ENCODE measurements around the gene FGF14. TPM values are rescaled to one million over a fixed set of nuclear protein-coding genes. Genes with fewer than 3 reads are reported as not detected.

FGF14 gene
- polyA plus RNA-seq, 1 donor (not counting 4 experiments of a cell fraction or from before 2014, with no cell fraction given), result 0.09 TPM

- no peak for DNase-seq (ENCODE audit: low read depth, low spot score)
- TF ChIP-seq EZH2 (IDR thresholded peaks at IDR 0.05; ENCODE audit: low read length) (no peak), CTCF (optimal IDR thresholded peaks at IDR 0.05 in 1 of 3, IDR thresholded peaks at IDR 0.05 in 1 of 3, conservative IDR thresholded peaks at IDR 0.05 in 1 of 3; ENCODE audit: extremely low read depth in 1 of 3, insufficient read depth in 2 of 3, low read length in 3 of 3) (no peak)
- dilution Hi-C loops (cut with MboI; ENCODE audit: extremely low pct_ligation_motif_present, low sequenced_read_pairs), result no loop called here
- H3K36me3 ChIP-seq (ENCODE audit: control insufficient read depth in 2 of 2, extremely low read depth in 1 of 2, insufficient read depth in 2 of 2, low read length in 2 of 2), result no peaks in the 10 kb centered on the region
- no peaks in the 10 kb centered on the region for H3K9me1 ChIP-seq (ENCODE audit: control insufficient read depth, extremely low read depth, insufficient read depth, low read length)
- FAIRE-seq, result no peak
- H3K27me3 ChIP-seq (ENCODE audit: control insufficient read depth, extremely low read depth, insufficient read depth, low read length), result no peaks in the 10 kb centered on the region
- no peak overlapping the region for H3K9ac ChIP-seq (ENCODE audit: control insufficient read depth, extremely low read depth, insufficient read depth, low read length)
- H3K4me3 ChIP-seq (ENCODE audit: control insufficient read depth in 2 of 3, extremely low read depth in 1 of 3, insufficient read depth in 2 of 3, low read depth in 1 of 3, low read length in 3 of 3), result no peak overlapping the region
- no peaks in the 10 kb centered on the region for H3K9me3 ChIP-seq (ENCODE audit: control insufficient read depth, low read depth, low read length)
- no peak overlapping the region for H3K4me2 ChIP-seq (ENCODE audit: control insufficient read depth, extremely low read depth, insufficient read depth, low read depth, low read length)
- no peaks in the 10 kb centered on the region for H4K20me1 ChIP-seq (ENCODE audit: control insufficient read depth, extremely low read depth, insufficient read depth, low read length)
- H3K79me2 ChIP-seq (ENCODE audit: control insufficient read depth, insufficient read depth, low read length), result no peaks in the 10 kb centered on the region
- H3K4me1 ChIP-seq (ENCODE audit: control insufficient read depth, extremely low read depth, insufficient read depth, low read length), result no peaks in the 10 kb centered on the region
- H2AFZ ChIP-seq (ENCODE audit: control insufficient read depth, low read length), result no peak overlapping the region
- H3K27ac ChIP-seq (ENCODE audit: control insufficient read depth, insufficient read depth, low read length), result no peak overlapping the region
These were observed 442.8 kb downstream of the FGF14 start for GRCh38 chr13:101959016-101959415.

GRCh38 chr13:101955764-101956163 lies 446.1 kb downstream of the FGF14 start:
- H3K4me3 ChIP-seq (ENCODE audit: control insufficient read depth in 2 of 3, extremely low read depth in 1 of 3, insufficient read depth in 2 of 3, low read depth in 1 of 3, low read length in 3 of 3), result no peak overlapping the region
- no peaks in the 10 kb centered on the region for H3K9me3 ChIP-seq (ENCODE audit: control insufficient read depth, low read depth, low read length)
- TF ChIP-seq EZH2 (IDR thresholded peaks at IDR 0.05; ENCODE audit: low read length) (no peak), CTCF (optimal IDR thresholded peaks at IDR 0.05 in 1 of 3, IDR thresholded peaks at IDR 0.05 in 1 of 3, conservative IDR thresholded peaks at IDR 0.05 in 1 of 3; ENCODE audit: extremely low read depth in 1 of 3, insufficient read depth in 2 of 3, low read length in 3 of 3) (no peak)
- H3K79me2 ChIP-seq (ENCODE audit: control insufficient read depth, insufficient read depth, low read length), result no peaks in the 10 kb centered on the region
- no peaks in the 10 kb centered on the region for H3K27me3 ChIP-seq (ENCODE audit: control insufficient read depth, extremely low read depth, insufficient read depth, low read length)
- no peak for DNase-seq (ENCODE audit: low read depth, low spot score)
- no peaks in the 10 kb centered on the region for H3K4me1 ChIP-seq (ENCODE audit: control insufficient read depth, extremely low read depth, insufficient read depth, low read length)
- no peaks in the 10 kb centered on the region for H3K9me1 ChIP-seq (ENCODE audit: control insufficient read depth, extremely low read depth, insufficient read depth, low read length)
- no peak for FAIRE-seq
- no peak overlapping the region for H3K9ac ChIP-seq (ENCODE audit: control insufficient read depth, extremely low read depth, insufficient read depth, low read length)
- H3K4me2 ChIP-seq (ENCODE audit: control insufficient read depth, extremely low read depth, insufficient read depth, low read depth, low read length), result no peak overlapping the region
- no peaks in the 10 kb centered on the region for H4K20me1 ChIP-seq (ENCODE audit: control insufficient read depth, extremely low read depth, insufficient read depth, low read length)
- H3K27ac ChIP-seq (ENCODE audit: control insufficient read depth, insufficient read depth, low read length), result no peak overlapping the region
- H3K36me3 ChIP-seq (ENCODE audit: control insufficient read depth in 2 of 2, extremely low read depth in 1 of 2, insufficient read depth in 2 of 2, low read length in 2 of 2), result no peaks in the 10 kb centered on the region
- dilution Hi-C loops (cut with MboI; ENCODE audit: extremely low pct_ligation_motif_present, low sequenced_read_pairs), result no loop called here
- H2AFZ ChIP-seq (ENCODE audit: control insufficient read depth, low read length), result no peak overlapping the region

All from keratinocyte (primary cell).